ENCODE data around the gene DAB2. TPM values are rescaled to one million over a fixed set of nuclear protein-coding genes. Genes with fewer than 3 reads are reported as not detected.
A peak's percentile ranks its signal among the peaks of the same experiment; 100 is the strongest.
"Not testable (repeated sequence)": the region's sequence is repeated elsewhere in the genome, so short reads cannot be mapped to it uniquely, and the experiment has no call there.

DAB2 gene
- total and polyA plus RNA-seq, 8 donors: 96.8 to 162 (median 120) TPM

DNA sequence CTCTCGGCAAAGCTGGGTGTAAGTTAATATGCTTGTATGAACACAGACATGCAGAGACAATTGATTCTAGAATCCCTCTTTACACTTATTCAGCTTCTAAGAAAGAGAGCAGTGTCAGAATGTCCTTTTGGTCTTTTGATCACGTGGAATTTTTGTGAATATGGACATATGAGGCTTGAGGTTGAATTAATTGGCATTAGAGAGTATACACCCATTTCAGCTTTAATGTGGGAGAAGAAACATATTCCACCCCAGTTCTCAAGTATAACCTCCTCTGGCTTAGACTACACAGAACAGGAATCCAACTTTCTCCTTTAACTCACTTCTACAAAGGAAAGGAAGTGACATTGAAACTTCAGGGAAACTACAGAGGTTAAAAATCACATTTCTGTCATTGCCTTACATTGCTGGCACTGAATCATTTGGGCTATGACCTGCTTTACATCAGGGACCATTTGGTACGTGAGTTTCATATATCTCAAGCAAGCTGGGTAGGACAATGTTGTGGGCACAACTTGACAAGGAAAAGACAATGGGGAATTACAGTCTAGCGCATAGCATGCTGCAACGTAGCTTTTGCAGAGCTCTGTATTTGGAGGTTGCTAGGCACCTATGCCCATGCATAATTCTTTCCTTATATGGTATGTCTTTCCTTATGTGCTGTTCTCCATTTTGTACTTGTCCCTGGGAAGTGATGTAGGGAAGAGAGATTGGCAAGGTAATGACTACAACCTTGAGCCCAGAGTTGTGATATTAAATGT lies 19.5 kb downstream of the DAB2 start:
- no peak for DNase-seq
- intact Hi-C loops (cut with DNase I): no loop called here
- H3K4me1 ChIP-seq: peaks cover 23 to 46% of the 10 kb centered on the region in 2 donors
- H3K27ac ChIP-seq: no peak overlapping the region
- ATAC-seq: peak; percentile 28
- no peaks in the 10 kb centered on the region for H3K27me3 ChIP-seq
- no peak overlapping the region for H3K4me3 ChIP-seq
- peaks cover 0 to 6% of the 10 kb centered on the region in 2 donors for H3K36me3 ChIP-seq
- TF ChIP-seq, protein P1, sequence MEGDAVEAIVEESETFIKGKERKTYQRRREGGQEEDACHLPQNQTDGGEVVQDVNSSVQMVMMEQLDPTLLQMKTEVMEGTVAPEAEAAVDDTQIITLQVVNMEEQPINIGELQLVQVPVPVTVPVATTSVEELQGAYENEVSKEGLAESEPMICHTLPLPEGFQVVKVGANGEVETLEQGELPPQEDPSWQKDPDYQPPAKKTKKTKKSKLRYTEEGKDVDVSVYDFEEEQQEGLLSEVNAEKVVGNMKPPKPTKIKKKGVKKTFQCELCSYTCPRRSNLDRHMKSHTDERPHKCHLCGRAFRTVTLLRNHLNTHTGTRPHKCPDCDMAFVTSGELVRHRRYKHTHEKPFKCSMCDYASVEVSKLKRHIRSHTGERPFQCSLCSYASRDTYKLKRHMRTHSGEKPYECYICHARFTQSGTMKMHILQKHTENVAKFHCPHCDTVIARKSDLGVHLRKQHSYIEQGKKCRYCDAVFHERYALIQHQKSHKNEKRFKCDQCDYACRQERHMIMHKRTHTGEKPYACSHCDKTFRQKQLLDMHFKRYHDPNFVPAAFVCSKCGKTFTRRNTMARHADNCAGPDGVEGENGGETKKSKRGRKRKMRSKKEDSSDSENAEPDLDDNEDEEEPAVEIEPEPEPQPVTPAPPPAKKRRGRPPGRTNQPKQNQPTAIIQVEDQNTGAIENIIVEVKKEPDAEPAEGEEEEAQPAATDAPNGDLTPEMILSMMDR (IDR thresholded peaks at IDR 0.05): no peak
- no peaks in the 10 kb centered on the region for H3K9me3 ChIP-seq

DNA sequence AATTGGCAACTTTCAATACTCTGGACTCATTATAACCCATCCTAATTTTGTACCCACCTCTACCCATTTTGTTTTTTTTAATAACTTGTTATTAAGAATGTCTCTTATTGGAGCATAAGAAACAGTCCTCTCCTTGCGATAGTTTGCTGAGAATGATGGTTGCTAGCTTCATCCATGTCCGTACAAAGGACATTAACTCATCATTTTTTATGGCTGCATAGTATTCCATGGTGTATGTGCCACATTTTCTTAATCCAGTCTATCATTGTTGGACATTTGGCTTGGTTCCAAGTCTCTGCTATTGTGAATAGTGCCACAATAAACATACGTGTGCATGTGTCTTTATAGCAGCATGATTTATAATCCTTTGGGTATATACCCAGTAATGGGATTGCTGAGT lies 21.0 kb downstream of the DAB2 start:
- H3K27ac ChIP-seq; H3K27me3 ChIP-seq; DNase-seq; H3K36me3 ChIP-seq; H3K4me3 ChIP-seq; H3K9me3 ChIP-seq; ATAC-seq; intact Hi-C loops (cut with DNase I): not testable (repeated sequence)
- H3K4me1 ChIP-seq: peaks cover 26 to 52% of the 10 kb centered on the region in 2 donors

DNA sequence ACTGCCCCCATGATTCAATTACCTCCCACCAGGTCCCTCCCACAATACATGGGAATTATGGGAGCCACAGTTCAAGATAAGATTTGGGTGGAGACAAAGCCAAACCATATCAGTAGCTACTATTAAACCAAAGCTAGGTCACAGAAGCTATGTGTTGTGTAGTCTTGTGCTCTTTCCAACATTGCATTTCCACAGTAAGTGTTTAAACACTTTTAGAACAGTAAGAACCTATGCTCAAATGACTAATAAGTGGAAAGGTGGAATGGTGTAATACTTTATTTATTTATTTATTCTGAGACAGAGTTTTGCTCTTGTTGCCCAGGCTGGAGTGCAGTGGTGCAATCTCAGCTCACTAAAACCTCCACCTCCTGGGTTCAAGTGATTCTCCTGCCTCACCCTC lies 22.6 kb downstream of the DAB2 start:
- DNase-seq; H3K4me3 ChIP-seq; H3K36me3 ChIP-seq; intact Hi-C loops (cut with DNase I); H3K27me3 ChIP-seq; H3K9me3 ChIP-seq: not testable (repeated sequence)
- ATAC-seq: peak; percentile 47
- peaks cover 23 to 63% of the 10 kb centered on the region in 2 donors for H3K4me1 ChIP-seq
- peak overlapping the region; percentile 30 to 50 for H3K27ac ChIP-seq

DNA sequence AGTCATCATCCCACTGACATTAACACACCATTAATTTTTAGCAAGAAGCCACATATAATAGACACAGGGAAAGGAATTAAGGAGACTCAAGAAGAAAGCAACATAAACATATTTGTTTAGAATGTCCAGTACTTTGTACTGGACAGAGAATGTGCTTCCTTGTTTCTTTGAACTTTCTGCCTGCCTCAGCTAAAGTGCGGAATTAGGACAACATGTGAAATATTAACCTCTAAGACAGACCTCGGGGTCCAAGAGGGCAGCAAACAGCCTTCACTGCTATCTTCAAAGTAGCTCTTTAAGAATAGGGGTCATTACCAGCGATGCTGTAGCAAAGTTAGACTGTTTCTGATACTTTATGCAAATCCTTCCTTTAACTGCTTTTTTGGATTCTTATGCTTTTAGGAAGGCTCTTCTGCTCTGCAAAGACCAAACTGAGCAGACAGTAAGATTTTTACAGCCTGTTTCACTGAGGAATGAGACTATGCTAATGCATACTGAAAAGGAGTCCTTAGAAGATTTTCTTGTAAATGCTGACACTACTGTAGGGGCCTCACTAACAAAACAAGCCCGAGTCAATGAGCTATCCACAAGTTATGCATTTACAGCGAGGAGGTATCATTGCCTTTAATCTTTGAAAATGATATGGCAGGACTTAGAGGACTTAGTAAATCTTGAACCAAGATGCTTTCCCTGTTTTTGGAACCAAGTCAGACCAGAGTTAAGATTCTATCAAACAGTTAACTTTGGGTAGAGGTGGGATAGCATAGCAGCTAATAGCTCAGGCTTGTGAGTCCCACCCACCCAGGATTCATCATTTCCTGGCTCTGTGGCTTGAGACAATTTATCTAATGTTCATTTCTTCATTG lies 23.8 kb downstream of the DAB2 start:
- no peaks in the 10 kb centered on the region for H3K9me3 ChIP-seq
- no peaks in the 10 kb centered on the region for H3K27me3 ChIP-seq
- peaks cover 23 to 68% of the 10 kb centered on the region in 2 donors for H3K4me1 ChIP-seq
- TF ChIP-seq, protein P1 (IDR thresholded peaks at IDR 0.05): no peak
- DNase-seq (no peak), ATAC-seq (peak; percentile 10)
- no peak overlapping the region for H3K4me3 ChIP-seq
- H3K27ac ChIP-seq: peak overlapping the region; percentile 88 to 94
- intact Hi-C loops (cut with DNase I): no loop called here
- peaks cover 0 to 1% of the 10 kb centered on the region in 2 donors for H3K36me3 ChIP-seq

DNA sequence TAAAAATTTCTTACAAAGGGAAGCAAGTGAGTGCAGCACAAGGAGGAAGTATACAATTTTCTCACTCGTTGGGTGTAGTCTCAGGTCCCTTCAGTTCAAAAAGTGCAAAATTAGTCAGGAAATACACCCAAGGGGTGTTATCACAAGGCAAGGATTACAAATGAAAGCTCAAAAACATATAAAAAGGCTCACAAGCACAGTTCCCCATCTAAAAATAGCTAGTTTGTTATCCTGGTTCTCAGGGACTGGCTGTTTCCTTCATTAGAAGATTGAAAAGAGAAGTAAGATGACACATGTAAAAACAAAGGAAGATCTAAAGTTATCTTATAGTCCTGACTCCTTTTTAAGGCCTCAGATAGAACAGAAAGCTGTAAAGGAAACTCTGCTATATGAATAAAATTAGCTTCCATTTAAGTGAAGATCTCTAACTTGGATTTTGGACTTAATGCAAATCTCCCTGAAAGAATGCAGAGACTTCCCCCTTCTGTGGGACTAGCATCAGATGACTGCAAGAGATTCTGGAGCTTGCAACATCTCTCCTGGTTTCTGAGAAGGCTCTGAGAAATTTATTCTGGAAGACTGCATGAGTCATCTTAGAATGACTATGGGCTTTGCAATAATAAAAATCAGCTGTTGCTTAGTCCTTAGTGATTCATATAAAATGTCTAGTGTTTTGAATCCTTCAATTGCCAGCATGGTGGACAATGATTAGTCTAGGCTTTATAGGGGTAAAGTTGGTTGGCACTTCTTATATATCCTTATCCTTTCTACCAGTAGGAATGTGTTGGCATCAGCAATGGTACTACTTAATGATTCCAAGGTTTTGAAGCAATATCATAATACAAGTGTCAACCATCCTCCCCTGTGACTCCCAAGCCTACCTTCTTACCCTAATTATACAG lies 25.4 kb downstream of the DAB2 start:
- ATAC-seq: peak; percentile 79
- Histone ChIP-seq H3K36me3 (peaks cover 0 to under 1% of the 10 kb centered on the region in 2 donors), H3K4me3 (no peak overlapping the region), H3K27me3 (no peaks in the 10 kb centered on the region), H3K9me3 (no peaks in the 10 kb centered on the region), H3K27ac (peak overlapping the region; percentile 88 to 94), H3K4me1 (peaks cover 32 to 72% of the 10 kb centered on the region in 2 donors)
- peak in 1 of 4 donors; percentile 38 for DNase-seq
- TF ChIP-seq, protein P1 (IDR thresholded peaks at IDR 0.05): no peak
- intact Hi-C loops (cut with DNase I): no loop called here

All from left lung (tissue), 10 donors.